ENCODE data around the gene LRP11. TPM values are rescaled to one million over a fixed set of nuclear protein-coding genes. Genes with fewer than 3 reads are reported as not detected.
A peak's percentile ranks its signal among the peaks of the same experiment; 100 is the strongest.
"Not testable (repeated sequence)": the region's sequence is repeated elsewhere in the genome, so short reads cannot be mapped to it uniquely, and the experiment has no call there.

Gene LRP11
- total RNA-seq, 3 donors from 2014 or later = 16.2 to 27.2 (median 26.1) TPM

GRCh38 chr6:149871182-149871581 lies 7.0 kb upstream of the LRP11 start:
- Histone ChIP-seq H3K4me1 (ENCODE audit: low read depth) (no peaks in the 10 kb centered on the region), H3K9me3 (no peaks in the 10 kb centered on the region), H3K4me3 (no peak overlapping the region), H3K36me3 (ENCODE audit: low read depth) (no peaks in the 10 kb centered on the region)
- TF ChIP-seq, protein P1, sequence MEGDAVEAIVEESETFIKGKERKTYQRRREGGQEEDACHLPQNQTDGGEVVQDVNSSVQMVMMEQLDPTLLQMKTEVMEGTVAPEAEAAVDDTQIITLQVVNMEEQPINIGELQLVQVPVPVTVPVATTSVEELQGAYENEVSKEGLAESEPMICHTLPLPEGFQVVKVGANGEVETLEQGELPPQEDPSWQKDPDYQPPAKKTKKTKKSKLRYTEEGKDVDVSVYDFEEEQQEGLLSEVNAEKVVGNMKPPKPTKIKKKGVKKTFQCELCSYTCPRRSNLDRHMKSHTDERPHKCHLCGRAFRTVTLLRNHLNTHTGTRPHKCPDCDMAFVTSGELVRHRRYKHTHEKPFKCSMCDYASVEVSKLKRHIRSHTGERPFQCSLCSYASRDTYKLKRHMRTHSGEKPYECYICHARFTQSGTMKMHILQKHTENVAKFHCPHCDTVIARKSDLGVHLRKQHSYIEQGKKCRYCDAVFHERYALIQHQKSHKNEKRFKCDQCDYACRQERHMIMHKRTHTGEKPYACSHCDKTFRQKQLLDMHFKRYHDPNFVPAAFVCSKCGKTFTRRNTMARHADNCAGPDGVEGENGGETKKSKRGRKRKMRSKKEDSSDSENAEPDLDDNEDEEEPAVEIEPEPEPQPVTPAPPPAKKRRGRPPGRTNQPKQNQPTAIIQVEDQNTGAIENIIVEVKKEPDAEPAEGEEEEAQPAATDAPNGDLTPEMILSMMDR (IDR thresholded peaks at IDR 0.05) = no peak
- intact Hi-C loops (cut with DNase I, micrococcal nuclease) = no loop called here
- ATAC-seq (no peak), DNase-seq (no peak)

GRCh38 chr6:149869275-149869892 lies 5.2 kb upstream of the LRP11 start:
- H3K4me1 ChIP-seq (ENCODE audit: low read depth) = no peaks in the 10 kb centered on the region
- no peak overlapping the region for H3K4me3 ChIP-seq
- TF ChIP-seq, protein P1 (IDR thresholded peaks at IDR 0.05) = no peak
- no peaks in the 10 kb centered on the region for H3K9me3 ChIP-seq
- DNase-seq = no peak
- H3K36me3 ChIP-seq (ENCODE audit: low read depth) = no peaks in the 10 kb centered on the region
- intact Hi-C loops (cut with DNase I, micrococcal nuclease) = no loop called here
- ATAC-seq = no peak

GRCh38 chr6:149867876-149868640 lies 3.9 kb upstream of the LRP11 start:
- DNase-seq (no peak), ATAC-seq (no peak)
- H3K36me3 ChIP-seq (ENCODE audit: low read depth) = no peaks in the 10 kb centered on the region

GRCh38 chr6:149864578-149865535 lies 698 bp upstream of the LRP11 start:
- ATAC-seq (peak; percentile 26), DNase-seq (peak in 1 of 3 donors; percentile 68)
- Histone ChIP-seq H3K9me3 (no peaks in the 10 kb centered on the region), H3K4me3 (no peak overlapping the region), H3K36me3 (ENCODE audit: low read depth) (no peaks in the 10 kb centered on the region), H3K4me1 (ENCODE audit: low read depth) (peaks cover 10% of the 10 kb centered on the region)
- intact Hi-C loops (cut with DNase I, micrococcal nuclease) = no loop called here
- TF ChIP-seq, protein P1 (IDR thresholded peaks at IDR 0.05) = peak; percentile 44

More at GRCh38 chr6:149867876-149868640, 3.9 kb upstream of the LRP11 start:
- H3K9me3 ChIP-seq = no peaks in the 10 kb centered on the region
- peaks cover under 1% of the 10 kb centered on the region for H3K4me1 ChIP-seq (ENCODE audit: low read depth)
- H3K4me3 ChIP-seq = no peak overlapping the region
- TF ChIP-seq, protein P1 (IDR thresholded peaks at IDR 0.05) = no peak
- intact Hi-C loops (cut with DNase I, micrococcal nuclease) = no loop called here

DNA sequence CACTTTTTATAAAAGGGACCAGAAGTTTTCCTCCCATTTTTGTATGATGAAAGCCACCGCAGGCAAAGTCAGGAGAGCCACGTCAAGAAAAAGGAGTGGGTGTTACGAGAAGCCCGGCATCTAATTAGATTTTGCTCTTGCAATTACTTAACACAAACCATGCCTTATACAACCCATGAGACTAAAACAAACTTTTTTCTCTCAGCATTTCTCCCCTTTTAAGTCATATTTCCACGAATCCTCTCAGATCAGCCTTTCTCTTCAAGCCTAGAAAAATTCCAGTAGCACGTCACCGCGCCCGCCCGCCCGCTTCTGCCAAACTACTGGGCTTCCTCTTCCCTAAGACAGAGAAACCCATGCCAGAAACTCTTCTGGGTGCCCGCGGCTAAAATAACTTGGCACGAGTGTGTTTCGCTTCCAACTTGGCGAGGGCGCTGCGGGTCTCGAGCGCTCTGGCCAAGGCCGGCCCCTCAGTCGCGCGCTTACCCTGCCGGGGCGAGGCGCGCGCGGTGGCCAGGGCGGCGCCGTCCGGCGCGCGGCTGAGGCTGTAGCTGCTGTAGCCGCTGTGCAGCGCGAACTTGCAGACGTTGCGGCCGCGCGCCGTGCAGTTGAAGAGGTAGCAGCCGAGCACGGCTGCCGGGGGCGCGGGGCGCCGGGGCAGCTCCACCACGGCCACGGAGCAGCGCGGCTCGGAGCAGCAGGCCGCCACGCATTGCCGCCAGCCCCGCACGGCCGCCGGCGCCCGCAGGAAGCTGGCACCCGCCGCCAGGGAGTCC lies 1.0 kb downstream of the LRP11 start:
- ATAC-seq (peak; percentile 65), DNase-seq (peak; percentile 67 to 78 (median 77))
- intact Hi-C loops (cut with DNase I, micrococcal nuclease) = no loop called here
- H3K9me3 ChIP-seq = no peaks in the 10 kb centered on the region
- H3K4me3 ChIP-seq = peak overlapping the region; percentile 37
- no peaks in the 10 kb centered on the region for H3K36me3 ChIP-seq (ENCODE audit: low read depth)
- H3K4me1 ChIP-seq (ENCODE audit: low read depth) = peaks cover 10% of the 10 kb centered on the region
- TF ChIP-seq, protein P1 (IDR thresholded peaks at IDR 0.05) = no peak

GRCh38 chr6:149862424-149862738 lies 1.8 kb downstream of the LRP11 start:
- DNase-seq; H3K9me3 ChIP-seq; intact Hi-C loops (cut with DNase I, micrococcal nuclease); H3K4me3 ChIP-seq; ATAC-seq; H3K36me3 ChIP-seq (ENCODE audit: low read depth); H3K4me1 ChIP-seq (ENCODE audit: low read depth): not testable (repeated sequence)

Measured in mucosa of descending colon (tissue), 3 donors.